Panc1 (cell line): ENCODE data around the gene PCNX2.

ENCODE experiments used
- POLR2AphosphoS5 ChIP-seq: IDR thresholded peaks from 2 replicates; pipeline ENCODE4 v1.6.1; 2012; ENCODE audit warnings: mild to moderate bottlenecking, low read depth, low read length, moderate library complexity
- SIN3A ChIP-seq: IDR thresholded peaks from 2 replicates; pipeline ENCODE4 v1.6.1; 2012; ENCODE audit warnings: low read depth, mild to moderate bottlenecking, low read length, moderate library complexity, borderline replicate concordance; ENCODE audit not compliant: insufficient read depth
- TCF7L2 ChIP-seq: IDR thresholded peaks from 2 replicates; pipeline ENCODE4 v1.6.1; 2011; ENCODE audit warnings: mild to moderate bottlenecking, low read depth, low read length, inconsistent platforms
- TF ChIP-seq, protein P1 (sequence below): fragments of 450-650 bp; IDR thresholded peaks from 2 replicates; pipeline ENCODE4 v1.5.1; 2017; ENCODE audit warnings: mild to moderate bottlenecking
- TF ChIP-seq, protein P2 (sequence below), 2 experiments: IDR thresholded peaks; 2 replicates each; pipeline ENCODE4 v1.6.1; 2011 to 2012; ENCODE audit warnings: low read depth in 2 of 2, control low read depth in 1 of 2, low read length in 1 of 2, mild to moderate bottlenecking in 1 of 2, moderate library complexity in 1 of 2; ENCODE audit not compliant: insufficient read depth in 1 of 2

- TF ChIP-seq TCF7L2 = no peak
- TF ChIP-seq, protein P1, sequence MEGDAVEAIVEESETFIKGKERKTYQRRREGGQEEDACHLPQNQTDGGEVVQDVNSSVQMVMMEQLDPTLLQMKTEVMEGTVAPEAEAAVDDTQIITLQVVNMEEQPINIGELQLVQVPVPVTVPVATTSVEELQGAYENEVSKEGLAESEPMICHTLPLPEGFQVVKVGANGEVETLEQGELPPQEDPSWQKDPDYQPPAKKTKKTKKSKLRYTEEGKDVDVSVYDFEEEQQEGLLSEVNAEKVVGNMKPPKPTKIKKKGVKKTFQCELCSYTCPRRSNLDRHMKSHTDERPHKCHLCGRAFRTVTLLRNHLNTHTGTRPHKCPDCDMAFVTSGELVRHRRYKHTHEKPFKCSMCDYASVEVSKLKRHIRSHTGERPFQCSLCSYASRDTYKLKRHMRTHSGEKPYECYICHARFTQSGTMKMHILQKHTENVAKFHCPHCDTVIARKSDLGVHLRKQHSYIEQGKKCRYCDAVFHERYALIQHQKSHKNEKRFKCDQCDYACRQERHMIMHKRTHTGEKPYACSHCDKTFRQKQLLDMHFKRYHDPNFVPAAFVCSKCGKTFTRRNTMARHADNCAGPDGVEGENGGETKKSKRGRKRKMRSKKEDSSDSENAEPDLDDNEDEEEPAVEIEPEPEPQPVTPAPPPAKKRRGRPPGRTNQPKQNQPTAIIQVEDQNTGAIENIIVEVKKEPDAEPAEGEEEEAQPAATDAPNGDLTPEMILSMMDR = no peak
- TF ChIP-seq, protein P2, sequence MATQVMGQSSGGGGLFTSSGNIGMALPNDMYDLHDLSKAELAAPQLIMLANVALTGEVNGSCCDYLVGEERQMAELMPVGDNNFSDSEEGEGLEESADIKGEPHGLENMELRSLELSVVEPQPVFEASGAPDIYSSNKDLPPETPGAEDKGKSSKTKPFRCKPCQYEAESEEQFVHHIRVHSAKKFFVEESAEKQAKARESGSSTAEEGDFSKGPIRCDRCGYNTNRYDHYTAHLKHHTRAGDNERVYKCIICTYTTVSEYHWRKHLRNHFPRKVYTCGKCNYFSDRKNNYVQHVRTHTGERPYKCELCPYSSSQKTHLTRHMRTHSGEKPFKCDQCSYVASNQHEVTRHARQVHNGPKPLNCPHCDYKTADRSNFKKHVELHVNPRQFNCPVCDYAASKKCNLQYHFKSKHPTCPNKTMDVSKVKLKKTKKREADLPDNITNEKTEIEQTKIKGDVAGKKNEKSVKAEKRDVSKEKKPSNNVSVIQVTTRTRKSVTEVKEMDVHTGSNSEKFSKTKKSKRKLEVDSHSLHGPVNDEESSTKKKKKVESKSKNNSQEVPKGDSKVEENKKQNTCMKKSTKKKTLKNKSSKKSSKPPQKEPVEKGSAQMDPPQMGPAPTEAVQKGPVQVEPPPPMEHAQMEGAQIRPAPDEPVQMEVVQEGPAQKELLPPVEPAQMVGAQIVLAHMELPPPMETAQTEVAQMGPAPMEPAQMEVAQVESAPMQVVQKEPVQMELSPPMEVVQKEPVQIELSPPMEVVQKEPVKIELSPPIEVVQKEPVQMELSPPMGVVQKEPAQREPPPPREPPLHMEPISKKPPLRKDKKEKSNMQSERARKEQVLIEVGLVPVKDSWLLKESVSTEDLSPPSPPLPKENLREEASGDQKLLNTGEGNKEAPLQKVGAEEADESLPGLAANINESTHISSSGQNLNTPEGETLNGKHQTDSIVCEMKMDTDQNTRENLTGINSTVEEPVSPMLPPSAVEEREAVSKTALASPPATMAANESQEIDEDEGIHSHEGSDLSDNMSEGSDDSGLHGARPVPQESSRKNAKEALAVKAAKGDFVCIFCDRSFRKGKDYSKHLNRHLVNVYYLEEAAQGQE (IDR thresholded peaks at IDR 0.05; ENCODE audit: insufficient read depth in 1 of 2, low read depth in 2 of 2, low read length in 1 of 2) = no peak
- no peak for TF ChIP-seq SIN3A
- no peak for TF ChIP-seq POLR2AphosphoS5
Observed at GRCh38 chr1:232949636-232950196, 345.8 kb downstream of the PCNX2 start.
